Liver (tissue), 3 donors: ENCODE measurements around the gene HIF1AN.

Experiments
- FOXA2 ChIP-seq: IDR thresholded peaks from 2 replicates; pipeline ENCODE4 v1.6.1; 2016; ENCODE audit warnings: antibody characterized with exemption
- GABPA ChIP-seq, 2 donors: IDR thresholded peaks in 1 of 2; conservative IDR thresholded peaks in 1 of 2; 2 replicates each; pipeline ENCODE4 v1.6.1; 2016; ENCODE audit warnings: antibody characterized with exemption in 2 of 2, mild to moderate bottlenecking in 1 of 2, moderate library complexity in 1 of 2
- HNF4G ChIP-seq: IDR thresholded peaks from 2 replicates; pipeline ENCODE4 v1.6.1; 2016; ENCODE audit warnings: antibody characterized with exemption
- RAD21 ChIP-seq, 2 donors: IDR thresholded peaks; 2 replicates each; pipeline ENCODE4 v1.6.1; 2016; ENCODE audit warnings: antibody characterized with exemption in 2 of 2, mild to moderate bottlenecking in 2 of 2
- YY1 ChIP-seq: IDR thresholded peaks from 2 replicates; pipeline ENCODE4 v1.6.1; 2016; ENCODE audit warnings: antibody characterized with exemption, mild to moderate bottlenecking
- TF ChIP-seq, protein P1 (sequence below): fragments of 150-350 bp; IDR thresholded peaks from 2 replicates; pipeline ENCODE4 v1.5.1; 2017; ENCODE audit warnings: improper control_type of control experiment, low read depth, low read length; ENCODE audit not compliant: missing input control
- TF ChIP-seq, protein P2 (sequence below): IDR thresholded peaks from 2 replicates; pipeline ENCODE4 v1.6.1; 2016; ENCODE audit warnings: antibody characterized with exemption
- TF ChIP-seq, protein P3 (sequence below): IDR thresholded peaks from 2 replicates; pipeline ENCODE4 v1.6.1; 2016; ENCODE audit warnings: antibody characterized with exemption
- donor health status: healthy.
- donor health status: healthy.

DNA sequence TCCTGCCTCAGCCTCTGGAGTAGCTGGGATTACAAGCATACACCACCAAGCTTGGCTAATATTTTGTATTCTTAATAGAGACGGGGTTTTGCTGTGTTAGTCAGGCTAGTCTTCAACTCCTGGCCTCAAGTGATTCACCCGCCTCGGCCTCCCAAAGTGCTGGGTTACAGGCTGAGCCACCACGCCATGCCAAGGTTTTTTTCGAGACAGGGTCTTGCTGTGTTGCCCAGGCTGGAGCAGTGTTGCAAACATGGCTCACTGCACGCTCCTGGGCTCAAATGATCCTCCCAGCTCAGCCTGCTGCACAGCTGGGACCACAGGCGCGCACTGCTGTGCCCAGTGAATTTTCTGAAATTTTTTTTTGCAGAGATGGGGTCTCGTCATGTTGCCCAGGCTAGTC lies 12.8 kb upstream of the HIF1AN start:
- TF ChIP-seq GABPA (IDR thresholded peaks at IDR 0.05 in 1 of 2, conservative IDR thresholded peaks at IDR 0.05 in 1 of 2) (no peak), HNF4G (no peak), YY1 (no peak), RAD21 (IDR thresholded peaks at IDR 0.05) (no peak), FOXA2 (no peak)
- TF ChIP-seq, protein P1, sequence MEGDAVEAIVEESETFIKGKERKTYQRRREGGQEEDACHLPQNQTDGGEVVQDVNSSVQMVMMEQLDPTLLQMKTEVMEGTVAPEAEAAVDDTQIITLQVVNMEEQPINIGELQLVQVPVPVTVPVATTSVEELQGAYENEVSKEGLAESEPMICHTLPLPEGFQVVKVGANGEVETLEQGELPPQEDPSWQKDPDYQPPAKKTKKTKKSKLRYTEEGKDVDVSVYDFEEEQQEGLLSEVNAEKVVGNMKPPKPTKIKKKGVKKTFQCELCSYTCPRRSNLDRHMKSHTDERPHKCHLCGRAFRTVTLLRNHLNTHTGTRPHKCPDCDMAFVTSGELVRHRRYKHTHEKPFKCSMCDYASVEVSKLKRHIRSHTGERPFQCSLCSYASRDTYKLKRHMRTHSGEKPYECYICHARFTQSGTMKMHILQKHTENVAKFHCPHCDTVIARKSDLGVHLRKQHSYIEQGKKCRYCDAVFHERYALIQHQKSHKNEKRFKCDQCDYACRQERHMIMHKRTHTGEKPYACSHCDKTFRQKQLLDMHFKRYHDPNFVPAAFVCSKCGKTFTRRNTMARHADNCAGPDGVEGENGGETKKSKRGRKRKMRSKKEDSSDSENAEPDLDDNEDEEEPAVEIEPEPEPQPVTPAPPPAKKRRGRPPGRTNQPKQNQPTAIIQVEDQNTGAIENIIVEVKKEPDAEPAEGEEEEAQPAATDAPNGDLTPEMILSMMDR: no peak
- TF ChIP-seq, protein P2, sequence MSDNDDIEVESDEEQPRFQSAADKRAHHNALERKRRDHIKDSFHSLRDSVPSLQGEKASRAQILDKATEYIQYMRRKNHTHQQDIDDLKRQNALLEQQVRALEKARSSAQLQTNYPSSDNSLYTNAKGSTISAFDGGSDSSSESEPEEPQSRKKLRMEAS: no peak
- TF ChIP-seq, protein P3, sequence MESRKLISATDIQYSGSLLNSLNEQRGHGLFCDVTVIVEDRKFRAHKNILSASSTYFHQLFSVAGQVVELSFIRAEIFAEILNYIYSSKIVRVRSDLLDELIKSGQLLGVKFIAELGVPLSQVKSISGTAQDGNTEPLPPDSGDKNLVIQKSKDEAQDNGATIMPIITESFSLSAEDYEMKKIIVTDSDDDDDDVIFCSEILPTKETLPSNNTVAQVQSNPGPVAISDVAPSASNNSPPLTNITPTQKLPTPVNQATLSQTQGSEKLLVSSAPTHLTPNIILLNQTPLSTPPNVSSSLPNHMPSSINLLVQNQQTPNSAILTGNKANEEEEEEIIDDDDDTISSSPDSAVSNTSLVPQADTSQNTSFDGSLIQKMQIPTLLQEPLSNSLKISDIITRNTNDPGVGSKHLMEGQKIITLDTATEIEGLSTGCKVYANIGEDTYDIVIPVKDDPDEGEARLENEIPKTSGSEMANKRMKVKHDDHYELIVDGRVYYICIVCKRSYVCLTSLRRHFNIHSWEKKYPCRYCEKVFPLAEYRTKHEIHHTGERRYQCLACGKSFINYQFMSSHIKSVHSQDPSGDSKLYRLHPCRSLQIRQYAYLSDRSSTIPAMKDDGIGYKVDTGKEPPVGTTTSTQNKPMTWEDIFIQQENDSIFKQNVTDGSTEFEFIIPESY: no peak
